ENCODE data around the gene DUSP22.
"Not testable (repeated sequence)": the region's sequence is repeated elsewhere in the genome, so short reads cannot be mapped to it uniquely, and the experiment has no call there.

The DUSP22 gene

DNA sequence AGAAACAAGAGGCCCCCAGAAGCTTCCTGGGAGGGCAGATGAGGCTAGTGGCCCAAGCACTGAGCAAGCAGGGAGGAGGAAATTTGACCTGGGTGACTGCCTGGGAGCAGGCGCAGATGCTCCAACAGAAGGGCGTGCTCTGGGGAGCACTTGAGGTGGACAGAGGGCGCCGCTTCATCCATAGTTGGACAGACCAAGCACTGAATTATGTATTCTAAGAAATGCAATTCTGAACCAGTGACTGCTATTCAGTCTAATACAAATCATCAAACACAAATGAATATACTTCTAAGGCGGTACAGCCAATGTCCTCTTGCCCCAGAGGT is 70.6 kb downstream of the DUSP22 start:
- no peak for DNase-seq (ENCODE audit: low read depth in 2 of 3, low spot score in 2 of 3)

GRCh38 chr6:363291-363690 is 71.0 kb downstream of the DUSP22 start:
- no peak for DNase-seq (ENCODE audit: low read depth in 2 of 3, low spot score in 2 of 3)

DNA sequence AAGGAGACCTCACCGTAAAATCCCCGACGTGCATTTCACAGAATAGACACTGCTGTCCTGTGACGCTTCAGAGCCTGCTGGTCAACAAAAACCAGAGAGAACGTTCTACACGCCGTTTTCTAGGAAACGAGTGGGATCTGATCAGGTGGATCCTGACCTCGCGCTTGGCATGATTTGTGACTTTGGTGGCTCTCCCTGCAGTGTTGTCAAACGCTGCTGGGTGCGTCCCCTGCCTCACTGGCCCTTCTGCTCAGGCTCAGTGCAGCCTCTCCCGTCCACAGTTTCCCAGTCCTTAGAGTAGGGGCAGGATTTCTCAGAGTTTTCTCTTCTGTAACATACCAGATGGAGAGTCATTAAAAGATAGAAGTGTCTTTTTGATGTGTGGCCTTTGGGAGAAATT is 71.6 kb downstream of the DUSP22 start:
- no peak for DNase-seq (ENCODE audit: low read depth in 2 of 3, low spot score in 2 of 3)

GRCh38 chr6:364609-365540 is 72.6 kb downstream of the DUSP22 start:
- DNase-seq (ENCODE audit: low read depth in 2 of 3, low spot score in 2 of 3), result no peak

- no peak for DNase-seq (ENCODE audit: low read depth in 2 of 3, low spot score in 2 of 3)
Measured at GRCh38 chr6:365835-366234, 73.5 kb downstream of the DUSP22 start.

DNA sequence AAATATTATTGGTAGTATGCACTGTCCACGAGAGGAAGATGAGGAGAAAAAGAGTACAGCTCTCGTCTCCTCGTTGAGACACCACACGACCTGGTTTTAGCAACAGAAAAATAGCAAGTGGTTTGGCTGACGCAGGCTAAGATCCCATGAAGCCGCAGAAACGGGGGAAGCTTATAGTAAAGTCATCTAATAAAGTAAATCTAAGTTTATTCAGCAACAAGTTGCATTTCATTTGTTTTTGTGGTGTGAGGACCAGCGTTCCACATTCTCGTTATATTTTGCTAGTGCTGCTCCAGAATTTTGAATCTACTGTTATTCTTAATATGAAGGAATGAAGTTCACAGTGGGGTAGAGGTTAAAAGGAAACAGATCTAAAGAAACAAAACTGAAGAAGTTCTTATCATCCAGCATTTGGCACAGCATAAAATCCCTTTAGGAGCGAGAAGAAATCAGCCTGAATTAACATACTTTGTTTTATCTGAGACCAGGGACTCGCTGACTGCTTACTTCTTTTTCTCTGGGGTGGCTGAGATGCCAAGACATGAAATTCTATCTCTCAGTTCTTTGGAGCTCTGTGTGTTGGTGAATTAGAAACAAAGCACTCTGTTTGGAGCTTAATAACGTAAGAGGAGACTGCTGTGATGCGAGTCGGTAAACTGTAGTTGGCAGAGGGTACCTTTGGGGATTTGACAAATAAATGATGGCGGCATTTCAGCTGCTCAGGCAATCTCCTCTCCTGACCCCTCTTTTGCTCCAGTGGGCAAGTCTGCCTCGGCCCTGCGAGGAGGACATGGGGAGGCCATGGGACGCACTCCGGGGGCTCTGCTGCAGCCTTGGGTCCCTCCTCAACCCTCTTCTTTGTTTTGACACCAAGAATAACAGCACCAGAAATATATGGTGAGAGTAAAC is 74.4 kb downstream of the DUSP22 start:
- DNase-seq (ENCODE audit: low read depth in 2 of 3, low spot score in 2 of 3), result no peak

- DNase-seq (ENCODE audit: low read depth in 2 of 3, low spot score in 2 of 3), result no peak
Measured at GRCh38 chr6:367298-367794, 75.1 kb downstream of the DUSP22 start.

GRCh38 chr6:367891-368630 is 75.8 kb downstream of the DUSP22 start:
- DNase-seq (ENCODE audit: low read depth in 2 of 3, low spot score in 2 of 3), result no peak

GRCh38 chr6:369559-370431 is 77.5 kb downstream of the DUSP22 start:
- DNase-seq (ENCODE audit: low read depth in 2 of 3, low spot score in 2 of 3), result no peak

GRCh38 chr6:370555-370954 is 78.3 kb downstream of the DUSP22 start:
- no peak for DNase-seq (ENCODE audit: low read depth in 2 of 3, low spot score in 2 of 3)

GRCh38 chr6:371851-372250 is 79.6 kb downstream of the DUSP22 start:
- not testable (repeated sequence) for DNase-seq (ENCODE audit: low read depth in 2 of 3, low spot score in 2 of 3)

DNA sequence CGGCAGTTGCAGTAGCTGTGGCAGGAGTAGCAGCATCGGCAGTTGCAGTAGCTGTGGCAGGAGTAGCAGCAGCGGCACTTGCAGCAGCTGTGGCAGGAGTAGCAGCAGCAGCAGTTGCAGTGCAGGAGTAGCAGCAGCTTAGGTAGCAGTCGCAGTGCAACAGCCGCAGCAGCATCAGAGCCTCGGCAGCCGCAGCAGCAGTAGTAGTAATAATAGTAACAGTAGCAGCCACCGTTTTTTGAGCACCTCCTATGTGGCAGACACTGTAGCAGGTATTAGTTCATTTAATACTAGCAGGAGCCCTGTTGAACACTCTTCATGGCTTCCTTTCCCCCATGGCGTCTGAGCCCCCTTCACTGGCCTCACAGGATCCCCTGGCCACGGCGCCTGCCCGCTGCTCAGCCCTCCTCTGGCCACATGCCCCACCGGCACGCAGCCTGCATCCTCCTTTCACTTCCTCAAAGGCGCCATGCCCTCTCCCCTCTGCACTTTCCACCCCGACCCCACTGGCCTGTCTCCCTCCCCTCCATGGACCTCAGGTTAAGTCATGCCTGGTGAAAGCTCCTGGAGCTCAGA is 80.1 kb downstream of the DUSP22 start:
- DNase-seq (ENCODE audit: low read depth in 2 of 3, low spot score in 2 of 3), result no peak

GRCh38 chr6:373031-373430 is 80.7 kb downstream of the DUSP22 start:
- no peak for DNase-seq (ENCODE audit: low read depth in 2 of 3, low spot score in 2 of 3)

DNA sequence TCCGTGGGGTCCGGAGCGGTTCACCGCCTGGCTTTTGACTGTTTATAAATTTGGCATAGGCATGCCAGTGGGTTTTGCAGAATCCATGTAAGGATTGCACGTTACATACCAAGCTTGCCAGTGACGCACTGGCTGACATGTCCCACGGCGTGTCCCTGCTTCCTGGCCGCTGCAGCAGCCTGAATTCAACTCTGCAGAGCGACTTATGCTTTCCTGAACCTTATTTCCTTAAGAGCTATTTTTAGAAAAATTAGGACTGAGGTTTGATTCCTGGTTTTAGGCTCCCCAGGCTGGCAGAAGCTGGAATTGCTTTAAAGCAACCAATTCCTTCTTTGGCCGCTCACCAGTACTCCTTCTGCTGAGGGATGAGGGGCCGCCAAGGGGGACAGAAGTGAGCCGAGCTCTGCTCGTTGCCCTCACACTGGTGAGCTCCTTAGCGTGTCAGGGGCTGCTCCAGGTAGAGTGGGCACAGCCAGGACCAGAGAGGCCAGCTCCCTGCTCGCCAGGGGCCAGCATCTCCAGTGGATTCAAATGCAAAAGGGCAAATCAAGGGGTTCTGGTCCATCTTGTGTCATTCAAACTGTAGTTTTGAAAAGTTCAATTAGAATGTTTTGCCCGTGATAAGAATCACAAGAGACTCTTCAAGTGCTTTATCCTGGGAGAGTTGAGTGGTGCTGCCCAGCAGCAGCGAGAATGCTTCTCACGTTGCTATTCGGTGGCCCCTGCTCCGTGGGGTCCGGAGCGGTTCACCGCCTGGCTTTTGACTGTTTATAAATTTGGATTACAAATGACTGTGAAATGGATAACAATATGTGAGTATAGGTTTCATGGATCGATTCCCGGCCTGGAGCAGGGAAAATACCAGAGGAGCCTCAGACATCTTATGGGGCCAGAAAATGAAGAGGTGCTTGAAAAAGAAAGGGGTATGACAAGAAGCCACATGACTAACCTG is 81.8 kb downstream of the DUSP22 start:
- DNase-seq (ENCODE audit: low read depth in 2 of 3, low spot score in 2 of 3), result no peak

DNA sequence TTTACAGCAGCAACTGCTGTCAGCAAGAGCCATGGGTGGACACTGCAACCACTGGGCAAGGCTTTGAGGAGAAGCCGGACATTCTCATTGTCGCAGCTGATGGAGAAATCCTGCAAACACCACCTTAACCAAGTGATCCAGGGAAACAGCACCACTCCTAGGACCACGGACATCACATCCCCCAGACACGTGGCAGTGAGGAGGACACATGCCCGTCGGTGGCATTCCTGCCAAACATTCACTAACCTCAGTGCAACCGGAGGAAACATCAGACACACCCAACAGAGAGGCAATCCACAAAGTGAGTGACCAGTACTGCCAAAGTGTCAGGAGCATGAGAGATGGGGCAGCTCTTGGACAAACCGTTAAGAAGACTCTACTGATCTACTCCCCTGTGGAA is 82.7 kb downstream of the DUSP22 start:
- no peak for DNase-seq (ENCODE audit: low read depth in 2 of 3, low spot score in 2 of 3)

DNA sequence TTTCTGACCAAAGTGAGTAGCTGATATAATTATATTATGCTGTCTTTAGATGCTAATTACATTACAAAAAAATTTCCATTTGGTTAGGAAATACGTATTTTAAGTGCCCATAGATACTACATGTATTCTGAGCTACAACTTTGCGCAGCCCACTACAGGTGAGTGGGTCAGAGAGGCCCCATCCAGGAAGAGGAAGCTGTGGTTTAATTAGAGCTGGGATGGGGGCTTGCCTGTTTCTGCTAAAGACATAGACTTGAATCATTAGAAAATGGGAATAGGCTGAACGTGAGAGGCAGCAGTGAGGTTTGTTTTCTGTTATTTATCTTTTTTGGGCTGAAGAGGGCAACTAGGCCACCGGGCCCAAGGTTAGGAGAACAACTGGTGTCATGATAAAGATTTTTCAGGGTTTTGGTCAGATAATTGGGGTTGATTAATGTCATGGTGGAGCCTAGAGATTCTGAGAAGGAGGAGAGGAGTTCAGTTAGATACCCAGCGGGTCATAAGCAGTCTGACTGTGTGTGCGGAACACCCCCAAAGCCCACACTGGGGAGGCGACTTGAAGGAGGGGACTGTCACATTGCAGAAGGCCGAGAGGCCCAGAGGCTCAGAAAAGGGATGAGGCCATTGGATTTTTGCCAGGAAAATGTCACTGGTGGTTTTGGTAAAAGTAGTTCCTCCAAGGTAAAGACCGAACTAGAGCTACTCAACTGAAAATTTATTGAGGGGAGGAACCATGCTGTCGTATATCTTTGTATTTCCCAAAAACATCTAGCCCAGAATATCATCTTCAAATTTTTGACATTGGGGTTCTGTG is 84.7 kb downstream of the DUSP22 start:
- DNase-seq (ENCODE audit: low read depth in 2 of 3, low spot score in 2 of 3), result no peak

GRCh38 chr6:377641-378020 is 85.3 kb downstream of the DUSP22 start:
- DNase-seq (ENCODE audit: low read depth in 2 of 3, low spot score in 2 of 3), result not testable (repeated sequence)

Data from activated CD8-positive, alpha-beta memory T cell treated with anti-CD3 and anti-CD28 coated beads for 48 hours (primary cell).